Endodermal cell (in vitro differentiated cells): ENCODE results near the gene LRP1-AS. TPM values are rescaled to one million over a fixed set of nuclear protein-coding genes. Genes with fewer than 3 reads are reported as not detected.

Experiments used
- DNase-seq: peaks from one replicate; pipeline ENCODE4 v3.0.0-alpha.2; 2017
- H3K27ac ChIP-seq: 2 replicates; pipeline ENCODE4 v1.5.1; 2013; ENCODE audit warnings: mild to moderate bottlenecking, low read depth, low read length, moderate library complexity
- H3K27me3 ChIP-seq: 2 replicates; pipeline ENCODE4 v1.6.1; 2013; ENCODE audit warnings: mild to moderate bottlenecking, low read length, moderate library complexity; ENCODE audit not compliant: insufficient read depth, control insufficient read depth, poor library complexity, severe bottlenecking
- H3K36me3 ChIP-seq: 2 replicates; pipeline ENCODE4 v1.7.0; 2013; ENCODE audit warnings: mild to moderate bottlenecking, low read length, moderate library complexity; ENCODE audit not compliant: control insufficient read depth, insufficient read depth
- H3K4me1 ChIP-seq: one replicate; pipeline ENCODE4 v1.7.0; 2013; ENCODE audit warnings: low read length; ENCODE audit not compliant: control insufficient read depth, insufficient read depth
- H3K4me3 ChIP-seq: 2 replicates; pipeline ENCODE4 v1.5.1; 2013; ENCODE audit warnings: mild to moderate bottlenecking, low read length, moderate library complexity
- H3K9ac ChIP-seq: 2 replicates; pipeline ENCODE4 v1.6.1; 2013; ENCODE audit warnings: mild to moderate bottlenecking, low read length, moderate library complexity; ENCODE audit not compliant: poor library complexity, severe bottlenecking; ENCODE audit errors: extremely low read depth
- H3K9me3 ChIP-seq: 2 replicates; pipeline ENCODE4 v1.6.1; 2013; ENCODE audit warnings: mild to moderate bottlenecking, low read length, moderate library complexity; ENCODE audit not compliant: control insufficient read depth
- H3K27ac Mint-ChIP-seq: 2 replicates; pipeline ENCODE4 v1.8.0; 2020; ENCODE audit warnings: mixed read lengths
- H3K27me3 Mint-ChIP-seq: 2 replicates; pipeline ENCODE4 v1.8.0; 2021; ENCODE audit warnings: mild to moderate bottlenecking, mixed read lengths; ENCODE audit not compliant: insufficient read depth
- H3K36me3 Mint-ChIP-seq: 2 replicates; pipeline ENCODE4 v1.8.0; 2020; ENCODE audit warnings: low read depth, mixed read lengths
- H3K4me1 Mint-ChIP-seq: 2 replicates; pipeline ENCODE4 v1.8.0; 2020; ENCODE audit warnings: mixed read lengths
- H3K4me3 Mint-ChIP-seq: 2 replicates; pipeline ENCODE4 v1.8.0; 2020; ENCODE audit warnings: mild to moderate bottlenecking, moderate library complexity, mixed read lengths
- H3K9me3 Mint-ChIP-seq: 2 replicates; pipeline ENCODE4 v1.8.0; 2020; ENCODE audit warnings: mild to moderate bottlenecking, mixed read lengths
- CTCF ChIP-seq: fragments of 200-600 bp; sonication (generic); conservative IDR thresholded peaks from 2 replicates; pipeline ENCODE4 v1.5.0; 2021; ENCODE audit warnings: antibody characterized with exemption, mild to moderate bottlenecking
- WGBS, 2 experiments: methylation state at CpG; one replicate each; pipeline versions ENCODE4 v1.1.5 to v1.1.7; 2013; ENCODE audit warnings: missing lambda C conversion rate in 2 of 2, mixed read lengths in 1 of 2; ENCODE audit not compliant: insufficient coverage in 1 of 2, insufficient read length in 1 of 2; 5-methylcytosine and 5-hydroxymethylcytosine counted together
- total RNA-seq, 2 donors: library from RNA; stranded (reverse); fragmentation: NEBNext Ultra II Directional in 1 of 2; extraction: Animal tissue kit (Norgen Biotek cat#: 25700) in 1 of 2; gene quantifications; 2 replicates in 1 of 2; 3 replicates in 1 of 2; pipeline ENCODE4 v1.2.1, GENCODE V29; 2021

Gene LRP1-AS
- total RNA-seq, 2 donors from 2014 or later = not detected

- H3K9me3 ChIP-seq = no peaks in the 10 kb centered on the region
- no peak overlapping the region for H3K4me3 ChIP-seq
- no peaks in the 10 kb centered on the region for H3K27me3 ChIP-seq
- H3K36me3 ChIP-seq = no peaks in the 10 kb centered on the region
- peaks cover 5% of the 10 kb centered on the region for H3K27me3 Mint-ChIP-seq
- no peak overlapping the region for H3K27ac Mint-ChIP-seq
- no peak overlapping the region for H3K4me3 Mint-ChIP-seq
- no peaks in the 10 kb centered on the region for H3K4me1 Mint-ChIP-seq
- no peak overlapping the region for H3K9ac ChIP-seq
- no peak for TF ChIP-seq CTCF
- peaks cover 2% of the 10 kb centered on the region for H3K9me3 Mint-ChIP-seq
- H3K27ac ChIP-seq = no peak overlapping the region
- no peaks in the 10 kb centered on the region for H3K36me3 Mint-ChIP-seq
- 91 to 92% methylated on average over 3 to 5 of the region's 5 CpGs for WGBS, 2 experiments
- no peak for DNase-seq
- no peaks in the 10 kb centered on the region for H3K4me1 ChIP-seq
These were observed 27.9 kb downstream of the LRP1-AS start for GRCh38 chr12:57119294-57120085.

GRCh38 chr12:57118711-57119271 is 28.6 kb downstream of the LRP1-AS start:
- Histone ChIP-seq H3K27me3 (no peaks in the 10 kb centered on the region), H3K36me3 (no peaks in the 10 kb centered on the region), H3K27ac (no peak overlapping the region), H3K4me1 (no peaks in the 10 kb centered on the region), H3K9ac (no peak overlapping the region), H3K9me3 (no peaks in the 10 kb centered on the region), H3K4me3 (no peak overlapping the region)
- H3K36me3 Mint-ChIP-seq = no peaks in the 10 kb centered on the region
- no peak for DNase-seq
- no peak overlapping the region for H3K27ac Mint-ChIP-seq
- no peaks in the 10 kb centered on the region for H3K4me1 Mint-ChIP-seq
- WGBS, 2 experiments = 91 to 100% methylated on average over 1 of the region's 1 CpG
- H3K27me3 Mint-ChIP-seq = peaks cover 6% of the 10 kb centered on the region
- no peak overlapping the region for H3K4me3 Mint-ChIP-seq
- no peak for TF ChIP-seq CTCF
- H3K9me3 Mint-ChIP-seq = peaks cover 2% of the 10 kb centered on the region

- peaks cover 8% of the 10 kb centered on the region for H3K27me3 Mint-ChIP-seq
- no peaks in the 10 kb centered on the region for H3K4me1 ChIP-seq
- H3K4me3 ChIP-seq = no peak overlapping the region
- H3K36me3 ChIP-seq = no peaks in the 10 kb centered on the region
- no peaks in the 10 kb centered on the region for H3K9me3 Mint-ChIP-seq
- no peak for TF ChIP-seq CTCF
- no peak for DNase-seq
- H3K27me3 ChIP-seq = no peaks in the 10 kb centered on the region
- H3K36me3 Mint-ChIP-seq = no peaks in the 10 kb centered on the region
- no peak overlapping the region for H3K27ac Mint-ChIP-seq
- no peaks in the 10 kb centered on the region for H3K9me3 ChIP-seq
- no peak overlapping the region for H3K27ac ChIP-seq
- H3K4me3 Mint-ChIP-seq = no peak overlapping the region
- WGBS, 2 experiments = 88 to 92% methylated on average over 4 to 5 of the region's 5 CpGs
- no peak overlapping the region for H3K9ac ChIP-seq
- H3K4me1 Mint-ChIP-seq = peaks cover 7% of the 10 kb centered on the region
These were observed 30.7 kb downstream of the LRP1-AS start for GRCh38 chr12:57116580-57117281.
